ENCODE results near the gene KRT83. TPM values are rescaled to one million over a fixed set of nuclear protein-coding genes. Genes with fewer than 3 reads are reported as not detected.

Gene KRT83
- total RNA-seq, 1 donor from 2014 or later = not detected

DNA sequence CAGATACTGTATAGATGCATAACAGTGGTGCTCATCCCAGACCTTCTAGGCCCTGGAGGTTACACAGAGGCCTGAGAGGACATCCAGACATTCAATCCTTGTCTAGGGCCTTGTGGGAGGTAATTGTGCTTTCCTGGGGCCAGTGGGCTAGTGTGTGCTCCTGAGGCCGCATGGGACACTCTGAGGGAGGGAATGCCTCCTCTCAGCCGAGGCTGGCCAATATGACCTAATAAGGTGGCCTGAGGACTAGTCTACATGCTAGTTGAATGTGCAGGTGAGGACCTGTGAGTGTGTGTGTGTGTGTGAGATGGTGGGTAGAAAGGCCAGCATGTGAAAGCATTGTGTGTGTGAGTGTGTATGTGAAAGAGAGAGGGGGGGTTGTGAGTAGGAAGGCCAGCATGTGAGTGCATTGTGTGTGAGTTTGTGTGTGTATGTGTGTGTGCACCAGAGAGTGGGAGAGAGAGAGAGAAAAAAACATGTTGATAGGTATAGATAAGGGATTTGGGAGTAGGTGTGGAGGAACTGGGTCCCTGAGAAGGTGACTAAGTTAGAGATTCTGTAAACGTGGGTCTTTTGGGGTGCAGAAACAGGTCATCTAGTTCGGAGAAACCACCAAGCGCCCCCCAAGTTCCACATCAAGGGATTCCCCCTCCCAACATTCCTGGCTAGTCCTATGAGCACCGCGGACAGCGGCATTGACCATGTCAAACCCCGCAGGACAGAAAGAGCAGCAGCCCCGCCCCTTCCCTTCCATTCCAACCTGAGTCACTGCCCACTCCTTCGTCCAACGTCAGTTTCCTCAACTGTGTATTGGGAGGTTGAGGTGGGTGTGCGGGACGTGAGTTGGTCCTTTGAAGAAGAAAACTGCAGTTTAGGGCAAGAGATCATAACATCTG, 20.2 kb downstream of the KRT83 start:
- intact Hi-C loops (cut with DNase I) = no loop called here
- TF ChIP-seq CTCF (IDR thresholded peaks at IDR 0.05) = no peak
- H3K27me3 ChIP-seq = no peaks in the 10 kb centered on the region
- no peaks in the 10 kb centered on the region for H3K4me1 ChIP-seq
- no peaks in the 10 kb centered on the region for H3K9me3 ChIP-seq
- H3K27ac ChIP-seq = no peak overlapping the region
- H3K4me3 ChIP-seq = no peak overlapping the region
- DNase-seq (ENCODE audit: low spot score in 2 of 2) = no peak
- H3K36me3 ChIP-seq = no peaks in the 10 kb centered on the region

GRCh38 chr12:52298677-52299190, 22.5 kb downstream of the KRT83 start:
- intact Hi-C loops (cut with DNase I) = no loop called here
- no peak for DNase-seq (ENCODE audit: low spot score in 2 of 2)
- no peaks in the 10 kb centered on the region for H3K27me3 ChIP-seq
- no peak overlapping the region for H3K27ac ChIP-seq
- H3K4me1 ChIP-seq = no peaks in the 10 kb centered on the region
- H3K9me3 ChIP-seq = no peaks in the 10 kb centered on the region
- no peaks in the 10 kb centered on the region for H3K36me3 ChIP-seq
- H3K4me3 ChIP-seq = no peak overlapping the region
- no peak for TF ChIP-seq CTCF (IDR thresholded peaks at IDR 0.05)

GRCh38 chr12:52296572-52297215, 24.5 kb downstream of the KRT83 start:
- Histone ChIP-seq H3K36me3 (no peaks in the 10 kb centered on the region), H3K27me3 (no peaks in the 10 kb centered on the region), H3K27ac (no peak overlapping the region), H3K4me3 (no peak overlapping the region), H3K9me3 (no peaks in the 10 kb centered on the region), H3K4me1 (no peaks in the 10 kb centered on the region)
- no peak for TF ChIP-seq CTCF (IDR thresholded peaks at IDR 0.05)
- intact Hi-C loops (cut with DNase I) = no loop called here
- DNase-seq (ENCODE audit: low spot score in 2 of 2) = peak in 1 of 2 donors; percentile 52

GRCh38 chr12:52295663-52296062, 25.5 kb downstream of the KRT83 start:
- H3K9me3 ChIP-seq = no peaks in the 10 kb centered on the region
- H3K4me1 ChIP-seq = no peaks in the 10 kb centered on the region
- H3K36me3 ChIP-seq = no peaks in the 10 kb centered on the region
- intact Hi-C loops (cut with DNase I) = no loop called here
- no peak for TF ChIP-seq CTCF (IDR thresholded peaks at IDR 0.05)
- H3K27ac ChIP-seq = no peak overlapping the region
- H3K27me3 ChIP-seq = no peaks in the 10 kb centered on the region
- DNase-seq (ENCODE audit: low spot score in 2 of 2) = no peak
- no peak overlapping the region for H3K4me3 ChIP-seq

- TF ChIP-seq CTCF (IDR thresholded peaks at IDR 0.05) = no peak
- no peaks in the 10 kb centered on the region for H3K9me3 ChIP-seq
Observed at GRCh38 chr12:52294803-52295202, 26.4 kb downstream of the KRT83 start.

More at GRCh38 chr12:52294803-52295202, 26.4 kb downstream of the KRT83 start:
- no peaks in the 10 kb centered on the region for H3K36me3 ChIP-seq
- intact Hi-C loops (cut with DNase I) = no loop called here
- no peaks in the 10 kb centered on the region for H3K27me3 ChIP-seq
- H3K27ac ChIP-seq = no peak overlapping the region
- no peaks in the 10 kb centered on the region for H3K4me1 ChIP-seq
- DNase-seq (ENCODE audit: low spot score in 2 of 2) = no peak
- H3K4me3 ChIP-seq = no peak overlapping the region

Measured in ascending aorta (tissue), 2 donors.